Hematopoietic multipotent progenitor cell treated with erythropoietin and hydrocortisone succinate and interleukin-3 and kit ligand, for 4 days (in vitro differentiated cells): ENCODE measurements around the gene GALNT10.
A peak's percentile ranks its signal among the peaks of the same experiment; 100 is the strongest.
"Not testable (repeated sequence)": the region's sequence is repeated elsewhere in the genome, so short reads cannot be mapped to it uniquely, and the experiment has no call there.

ENCODE experiments used
- DNase-seq: peaks from one replicate; pipeline ENCODE4 v3.0.0-alpha.2; 2015

The GALNT10 gene

DNA sequence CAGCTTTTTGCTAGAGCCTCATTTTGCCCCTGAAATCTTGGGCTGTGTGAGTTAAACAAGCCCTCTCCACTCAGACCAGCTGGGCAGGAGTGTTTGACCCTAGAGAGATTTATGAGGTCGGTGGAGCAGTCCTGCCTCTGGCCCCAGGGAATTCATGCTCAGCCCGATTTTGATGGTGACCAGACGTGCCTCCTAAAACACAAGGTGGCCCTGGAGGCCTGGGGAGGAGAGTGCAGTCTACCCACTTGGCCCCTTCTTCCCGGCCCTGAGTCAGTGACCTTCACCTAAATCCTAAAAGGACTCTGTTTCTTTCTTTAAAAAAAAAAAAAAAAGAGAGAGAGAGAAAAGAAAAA is 168.7 kb downstream of the GALNT10 start:
- DNase-seq: no peak

DNA sequence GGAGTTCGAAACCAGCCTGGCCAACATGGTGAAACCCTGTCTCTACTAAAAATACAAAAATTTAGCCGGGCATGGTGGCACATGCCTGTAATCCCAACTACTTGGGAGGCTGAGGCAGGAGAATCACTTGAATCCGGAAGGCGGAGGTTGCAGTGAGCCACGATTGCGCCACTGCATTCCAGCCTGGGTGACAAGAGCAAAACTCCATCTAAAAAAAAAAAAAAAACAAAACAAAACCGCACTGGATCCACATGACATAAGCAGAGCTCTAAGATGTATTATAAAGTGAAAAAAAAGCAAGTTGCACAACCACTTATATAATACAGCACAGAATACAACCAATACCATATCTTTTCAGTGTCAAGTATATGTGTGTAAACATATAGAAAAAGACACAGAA is 169.7 kb downstream of the GALNT10 start:
- DNase-seq: not testable (repeated sequence)

DNA sequence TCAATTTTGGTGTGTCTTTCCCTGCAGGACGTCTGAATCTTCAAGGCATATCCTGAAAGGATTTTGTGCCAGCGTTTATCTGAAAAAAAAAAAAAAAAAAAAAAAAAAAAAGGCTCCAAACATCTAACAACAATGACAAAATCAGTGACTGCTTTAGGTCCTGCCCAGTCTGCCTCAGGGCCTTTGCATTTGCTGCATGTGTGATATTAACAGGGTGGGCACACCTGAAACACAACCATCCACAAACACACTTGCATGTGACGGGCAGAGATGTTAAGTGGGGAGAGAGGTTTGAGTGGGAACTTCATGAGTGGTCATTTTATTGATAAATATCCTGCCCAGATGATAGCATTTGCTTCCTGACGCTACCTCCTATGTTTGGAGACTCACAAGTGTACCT is 172.9 kb downstream of the GALNT10 start:
- DNase-seq: no peak

DNA sequence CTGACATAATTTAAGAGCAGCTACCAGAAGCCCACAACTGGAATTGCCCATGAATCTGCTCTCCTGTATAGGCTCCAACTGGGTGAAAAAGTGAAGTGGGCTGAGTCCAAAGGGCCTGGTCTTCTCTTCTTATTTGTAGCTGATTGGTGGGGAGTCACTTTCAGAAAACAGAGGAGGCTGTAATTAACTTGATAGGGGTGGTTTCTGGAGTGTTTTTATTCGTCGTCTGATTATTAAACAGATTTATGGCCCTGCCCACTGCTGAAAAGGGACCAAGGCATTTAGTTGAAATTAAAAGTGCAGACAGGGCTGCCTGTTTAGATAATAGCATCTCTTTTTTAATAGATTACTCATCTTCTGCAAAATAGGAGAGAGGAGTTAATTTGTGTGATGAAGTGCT is 174.2 kb downstream of the GALNT10 start:
- DNase-seq: peak; percentile 20

DNA sequence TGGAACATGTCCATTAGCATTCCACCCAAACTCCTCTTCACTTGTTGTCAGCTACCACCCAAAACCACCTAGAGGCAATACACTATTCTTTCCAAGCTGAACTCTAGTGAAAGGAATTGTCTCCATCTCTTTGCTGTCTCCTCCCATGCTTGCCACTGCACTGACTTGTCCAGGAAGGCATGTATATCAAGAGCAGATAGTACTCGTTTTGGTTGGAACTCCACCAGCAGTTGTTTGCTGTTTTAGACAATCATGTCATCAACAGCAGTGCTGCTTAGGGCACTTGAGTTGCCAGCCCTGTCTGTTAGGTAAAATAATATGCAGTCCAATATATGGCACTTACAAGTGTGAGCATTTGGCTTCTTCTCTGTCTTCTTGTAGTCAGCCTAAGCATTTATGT is 175.3 kb downstream of the GALNT10 start:
- DNase-seq: peak; percentile 13

DNA sequence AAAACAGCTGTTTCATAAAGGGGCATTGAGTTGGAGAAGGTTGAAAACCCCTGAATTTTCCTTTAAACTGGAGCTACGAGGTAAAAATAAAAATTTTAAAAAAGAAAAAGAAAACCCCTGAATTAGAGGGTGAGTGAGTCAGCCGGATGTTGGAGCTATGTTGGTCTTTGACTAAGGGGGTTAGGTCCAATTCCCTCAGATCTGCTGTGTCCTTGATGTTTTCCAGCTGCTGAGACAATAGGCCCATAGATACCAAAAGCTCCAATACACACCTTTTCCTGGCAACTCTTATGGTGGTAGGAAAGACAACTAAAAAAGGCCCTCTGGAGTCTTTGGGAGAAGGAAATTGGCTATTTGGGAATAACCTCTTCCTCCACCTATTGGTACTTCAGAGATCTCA is 175.8 kb downstream of the GALNT10 start:
- DNase-seq: no peak

DNA sequence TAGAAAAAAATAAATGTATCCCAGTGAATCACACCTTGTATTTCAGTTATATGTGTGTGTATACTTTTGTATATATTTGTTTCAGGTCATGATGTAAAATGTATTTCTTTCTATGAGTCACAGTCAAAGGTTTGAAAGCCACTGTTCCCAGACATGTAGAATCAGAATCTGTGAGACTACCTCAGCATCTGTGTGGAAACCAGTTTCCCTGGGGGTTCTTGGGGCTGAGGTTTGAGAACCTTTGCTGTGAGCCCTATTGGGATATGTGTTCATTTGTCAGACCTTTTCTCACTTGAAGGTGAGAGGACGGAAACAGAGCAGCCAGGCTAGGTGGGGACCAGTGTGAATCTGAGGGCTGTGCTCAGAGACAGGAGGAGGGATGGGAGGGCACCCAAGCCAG is 176.6 kb downstream of the GALNT10 start:
- DNase-seq: no peak

DNA sequence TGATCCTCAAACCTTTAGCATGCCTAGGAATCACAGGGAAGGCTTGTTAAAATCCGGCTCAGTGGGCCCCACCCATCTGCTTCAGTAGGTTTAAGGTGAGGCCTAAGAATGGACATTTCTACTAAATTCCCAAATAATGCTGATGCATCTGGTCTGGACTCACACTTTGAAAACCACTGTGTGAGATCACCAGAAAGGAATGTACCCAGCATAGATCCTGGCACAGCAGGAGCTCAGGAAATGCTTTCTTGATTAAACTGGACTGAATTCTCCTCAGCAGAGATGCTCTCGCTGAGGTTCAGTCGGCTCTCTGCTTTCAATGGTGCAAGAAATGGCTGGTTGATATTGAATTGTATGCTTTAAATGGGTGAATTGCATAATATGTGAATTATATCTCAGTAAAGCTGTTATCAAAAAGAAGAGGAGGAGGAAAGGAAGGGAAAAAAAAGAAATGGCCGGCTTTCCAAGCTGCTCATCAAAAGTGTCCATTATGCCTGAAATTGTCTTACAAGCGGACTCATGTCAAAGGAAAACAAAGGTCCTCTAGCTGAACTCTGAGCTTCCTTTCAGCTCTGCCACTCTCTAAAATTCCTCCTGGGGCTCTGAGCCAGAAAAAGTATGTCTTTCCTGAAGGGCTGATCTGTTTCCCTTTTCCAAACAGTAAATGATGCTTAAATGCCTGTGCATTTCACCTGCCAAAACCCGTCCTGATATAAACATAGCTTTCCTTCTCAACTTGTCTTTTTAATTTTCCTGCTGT is 177.7 kb downstream of the GALNT10 start:
- no peak for DNase-seq

DNA sequence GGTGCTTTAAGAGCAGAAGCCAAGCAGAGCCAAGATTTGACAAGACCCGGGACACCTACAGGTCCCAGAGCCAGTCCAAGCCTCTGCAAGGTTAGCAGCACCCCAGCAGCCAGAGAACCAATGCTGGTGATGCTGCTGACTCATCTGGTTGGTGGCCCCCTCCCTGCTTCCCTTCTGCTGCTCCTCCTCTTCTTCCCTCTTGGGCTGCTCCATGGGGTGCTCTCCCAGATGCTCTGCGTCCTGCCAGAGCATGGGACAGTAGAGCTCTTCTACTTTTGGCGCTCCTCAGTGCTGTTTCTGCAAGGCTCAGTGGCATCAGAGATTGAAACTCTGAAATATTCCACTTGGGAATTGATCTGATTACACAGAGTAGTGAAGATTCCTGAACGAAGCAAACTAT is 179.1 kb downstream of the GALNT10 start:
- DNase-seq: no peak

DNA sequence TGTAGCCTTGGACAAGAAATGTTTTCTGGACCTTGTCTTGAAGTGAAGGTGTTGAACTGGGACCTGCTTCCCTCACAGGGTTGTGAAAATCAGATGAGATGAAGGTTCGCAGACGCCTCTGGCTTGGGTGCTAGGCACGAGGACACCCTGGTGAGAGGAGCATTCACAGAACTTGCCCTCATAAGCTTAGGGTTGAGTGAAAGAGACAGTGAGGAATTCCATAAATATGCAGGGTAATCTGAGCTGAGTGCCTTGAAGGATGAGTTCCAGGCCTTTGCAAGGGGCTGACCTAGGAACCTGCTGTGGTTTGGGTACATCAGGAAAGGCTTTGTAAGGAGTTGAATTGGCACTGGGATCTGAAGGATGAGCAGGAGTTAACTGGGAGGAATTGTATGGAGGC is 179.6 kb downstream of the GALNT10 start:
- DNase-seq: no peak

DNA sequence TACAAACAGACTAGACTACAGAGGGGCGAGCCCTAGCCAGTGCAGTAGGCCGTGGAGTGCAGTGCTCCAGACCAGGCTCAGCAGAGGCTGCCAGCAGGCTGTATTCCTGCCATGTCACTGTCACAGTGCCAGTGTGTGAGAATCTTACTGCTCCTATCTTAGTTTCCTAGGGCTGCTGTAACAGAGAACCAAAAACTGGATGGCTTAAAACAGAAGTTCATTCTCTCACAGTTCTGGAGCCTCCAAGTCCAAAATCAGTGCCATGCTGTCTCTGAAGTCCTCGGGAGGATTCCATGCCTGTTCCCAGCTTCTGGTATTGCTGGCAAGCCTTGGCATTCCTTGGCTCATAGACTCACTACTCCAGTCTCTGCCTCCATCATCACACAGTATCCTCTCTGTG is 180.3 kb downstream of the GALNT10 start:
- peak; percentile 36 for DNase-seq

DNA sequence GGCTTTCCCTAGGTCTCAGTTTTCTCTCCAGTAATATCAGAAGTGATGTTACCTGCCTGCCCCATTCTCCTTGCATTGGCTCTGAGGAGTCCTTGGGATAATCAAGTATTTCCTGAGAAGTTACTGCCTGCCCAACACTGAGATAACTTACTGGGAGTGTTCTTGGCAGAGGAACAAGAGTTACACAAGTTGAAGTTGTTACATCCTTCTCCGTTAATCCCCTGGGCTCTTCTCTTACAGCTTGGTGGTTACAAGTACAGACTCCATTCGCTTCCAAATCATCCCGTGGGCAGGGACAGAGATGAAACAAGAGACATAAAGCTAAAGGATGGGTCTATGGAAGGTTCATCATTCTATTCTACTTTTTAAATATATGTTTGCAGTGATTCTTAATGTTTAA is 181.2 kb downstream of the GALNT10 start:
- peak; percentile 26 for DNase-seq

DNA sequence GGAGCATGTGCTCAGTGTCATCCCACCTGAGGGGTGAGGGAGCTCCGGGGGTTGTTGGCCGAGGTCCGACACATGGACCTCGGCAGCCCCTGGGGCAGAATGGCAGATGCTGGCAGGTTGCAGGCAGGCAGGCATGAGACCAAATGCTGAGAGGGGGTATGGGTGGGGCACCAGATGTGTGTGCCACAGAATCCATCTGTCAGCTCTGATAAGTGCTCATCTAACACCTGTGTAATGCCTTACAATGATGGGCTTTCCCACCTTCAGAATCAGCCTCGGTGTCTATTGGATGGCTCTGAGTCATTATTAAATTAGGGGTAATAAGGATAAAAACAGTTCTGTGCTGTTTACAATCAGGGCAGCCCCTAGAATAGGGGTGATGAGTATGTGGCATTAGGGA is 182.1 kb downstream of the GALNT10 start:
- DNase-seq: peak; percentile 74

DNA sequence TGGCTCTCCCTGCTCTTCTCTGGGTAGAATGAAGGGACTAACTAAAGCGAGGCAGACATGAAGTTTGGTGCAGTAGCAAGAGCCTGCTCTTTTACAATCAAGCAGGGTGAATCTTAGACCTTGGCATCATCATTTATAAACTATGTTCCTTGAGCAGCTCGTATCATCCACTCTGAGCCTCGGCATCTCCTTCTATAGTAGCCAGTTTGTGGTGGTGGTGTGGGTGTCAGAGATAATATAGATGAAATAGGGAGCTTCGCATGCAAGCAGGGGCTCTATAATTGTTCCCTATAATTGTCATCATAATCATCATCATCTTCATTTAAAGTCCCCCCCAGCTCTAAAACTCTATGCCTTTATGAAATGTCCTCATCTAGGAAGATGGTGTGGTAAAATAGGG is 182.8 kb downstream of the GALNT10 start:
- peak; percentile 87 for DNase-seq

DNA sequence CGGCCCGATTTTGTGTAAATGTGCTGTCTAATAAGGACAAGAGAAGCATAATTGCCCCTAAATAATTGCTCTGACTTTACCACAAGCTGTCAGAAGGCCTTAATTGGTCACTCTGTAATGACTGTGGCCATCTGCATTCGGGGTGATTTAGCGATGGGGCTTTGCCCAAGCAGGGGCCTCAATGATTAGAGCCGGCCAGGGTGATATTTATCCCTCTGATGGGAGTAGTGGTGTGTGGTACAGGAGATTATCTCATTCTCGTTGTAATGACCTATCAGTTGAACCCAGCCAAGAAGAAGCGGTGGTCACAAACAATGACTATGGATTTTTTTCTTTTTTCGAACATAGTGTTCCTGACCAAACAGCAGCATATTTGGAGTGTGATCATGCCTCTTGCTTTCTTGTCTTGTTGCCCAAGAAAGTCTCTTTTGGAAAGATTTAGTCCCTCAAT is 183.2 kb downstream of the GALNT10 start:
- DNase-seq: peak; percentile 96

DNA sequence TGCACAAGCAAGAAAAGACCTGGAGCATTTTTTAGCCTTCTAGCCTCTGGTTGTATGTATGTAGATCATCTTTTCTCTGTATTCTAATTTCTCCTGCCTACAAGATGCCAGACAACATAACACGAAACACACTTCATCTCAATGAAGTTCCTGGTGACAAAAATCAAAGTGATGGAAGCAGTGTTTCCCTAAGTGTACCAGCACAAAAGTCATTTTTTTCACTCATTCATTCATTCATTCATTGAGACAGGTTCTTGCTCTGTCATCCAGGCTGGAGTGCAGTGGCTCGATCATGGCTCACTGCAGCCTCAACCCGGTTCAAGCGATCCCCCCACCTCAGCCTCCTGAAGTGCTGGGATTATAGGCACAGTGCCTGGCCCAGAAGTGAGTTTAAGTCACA is 183.7 kb downstream of the GALNT10 start:
- DNase-seq: no peak

DNA sequence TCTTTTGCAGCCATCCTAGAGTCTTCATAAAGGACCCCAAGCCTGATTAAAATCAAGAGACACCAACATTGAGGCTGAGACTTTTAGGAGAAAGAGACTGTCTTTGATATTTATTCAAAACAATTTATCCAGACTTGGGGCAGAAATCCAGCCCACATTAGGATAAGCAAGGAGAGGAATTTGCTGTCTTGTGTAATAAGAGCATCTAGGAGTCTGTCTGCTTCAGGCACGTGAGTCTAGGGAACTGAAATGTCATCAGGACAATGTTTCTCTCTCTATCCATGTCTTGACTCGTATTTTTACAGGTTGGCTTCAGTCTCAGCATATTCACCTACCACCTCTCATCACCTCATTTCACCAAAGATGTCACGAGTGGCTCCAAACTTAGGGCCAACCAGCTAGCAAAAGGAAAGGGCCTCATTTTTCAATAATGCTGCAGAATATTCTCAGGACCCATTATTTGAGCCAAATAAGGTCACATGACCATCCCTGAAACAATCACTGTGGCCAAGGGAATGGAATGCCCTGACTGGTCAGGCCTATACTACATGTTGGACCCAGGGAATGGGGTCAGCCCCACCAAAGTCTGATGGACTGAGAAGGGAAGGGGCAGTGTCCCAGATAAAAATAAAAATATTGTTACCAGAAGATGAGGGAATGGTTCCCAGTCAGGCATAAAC is 184.9 kb downstream of the GALNT10 start:
- no peak for DNase-seq

DNA sequence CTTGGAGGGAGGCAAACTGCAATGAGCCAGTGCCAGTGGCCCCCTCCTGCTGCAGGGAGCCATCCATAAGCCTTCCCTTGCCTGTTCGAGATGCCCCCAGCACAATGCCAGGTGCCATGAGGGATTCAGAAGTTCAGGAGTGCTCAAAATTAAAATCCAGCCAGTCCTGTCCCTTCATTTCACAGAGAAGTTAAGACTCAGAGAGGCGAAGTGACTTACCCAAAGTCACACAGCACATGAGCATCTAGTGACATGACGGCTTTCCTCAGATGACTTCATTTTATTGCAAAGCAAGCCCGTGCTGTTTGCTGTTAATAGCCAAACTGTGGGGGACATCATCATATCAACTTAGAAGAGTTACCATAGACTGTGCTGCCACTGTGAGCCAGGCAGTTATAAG is 185.9 kb downstream of the GALNT10 start:
- no peak for DNase-seq

DNA sequence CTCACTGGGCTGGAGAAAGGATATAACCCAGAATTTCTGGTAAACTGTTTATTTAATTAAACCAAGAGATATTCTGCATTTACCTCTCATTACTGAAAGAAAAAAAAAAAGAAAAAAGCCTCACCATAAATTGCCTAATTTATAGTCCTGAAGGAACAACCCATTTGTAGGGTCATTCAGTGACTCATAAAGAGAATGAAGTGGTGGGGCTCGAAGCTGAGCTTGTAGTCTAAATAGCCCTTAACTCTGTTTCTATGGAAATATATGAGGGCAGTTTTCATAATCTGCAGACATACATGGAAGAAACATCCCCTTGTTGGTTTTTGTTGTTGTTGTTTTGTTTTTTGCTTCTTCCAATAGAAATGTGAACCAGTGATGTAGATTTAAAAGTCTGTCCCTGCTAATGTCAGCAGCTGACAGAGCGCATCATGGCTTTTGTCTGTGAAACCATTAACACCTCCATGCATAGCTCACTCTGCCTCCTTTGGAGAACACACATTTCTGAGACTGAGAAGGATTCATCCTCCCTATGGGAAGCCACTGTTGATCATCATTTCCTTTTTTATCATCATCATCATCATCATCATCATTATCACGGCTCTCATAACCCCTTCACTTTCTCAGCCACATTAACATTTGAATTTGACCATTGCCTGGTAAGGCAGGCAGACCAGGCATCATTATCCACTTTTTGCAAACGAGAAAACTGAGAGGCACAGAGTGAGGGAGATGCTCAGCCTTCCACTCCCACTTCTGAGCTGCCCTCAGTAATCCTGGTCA is 187.4 kb downstream of the GALNT10 start:
- DNase-seq: no peak

DNA sequence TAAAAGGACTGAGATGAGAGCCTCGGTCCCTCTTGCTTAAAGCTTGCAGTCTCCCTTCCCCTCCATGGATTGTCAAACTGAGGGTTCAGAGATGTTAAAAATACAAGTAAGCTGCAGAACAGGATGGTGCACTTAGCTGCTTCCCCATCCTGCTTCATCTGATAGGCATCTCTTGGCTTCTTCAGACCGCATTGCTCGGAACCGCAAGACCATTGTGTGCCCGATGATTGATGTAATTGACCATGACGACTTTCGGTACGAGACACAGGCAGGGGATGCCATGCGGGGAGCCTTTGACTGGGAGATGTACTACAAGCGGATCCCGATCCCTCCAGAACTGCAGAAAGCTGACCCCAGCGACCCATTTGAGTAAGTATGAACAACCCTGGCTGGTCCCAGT is 189.7 kb downstream of the GALNT10 start:
- DNase-seq: peak; percentile 66

DNA sequence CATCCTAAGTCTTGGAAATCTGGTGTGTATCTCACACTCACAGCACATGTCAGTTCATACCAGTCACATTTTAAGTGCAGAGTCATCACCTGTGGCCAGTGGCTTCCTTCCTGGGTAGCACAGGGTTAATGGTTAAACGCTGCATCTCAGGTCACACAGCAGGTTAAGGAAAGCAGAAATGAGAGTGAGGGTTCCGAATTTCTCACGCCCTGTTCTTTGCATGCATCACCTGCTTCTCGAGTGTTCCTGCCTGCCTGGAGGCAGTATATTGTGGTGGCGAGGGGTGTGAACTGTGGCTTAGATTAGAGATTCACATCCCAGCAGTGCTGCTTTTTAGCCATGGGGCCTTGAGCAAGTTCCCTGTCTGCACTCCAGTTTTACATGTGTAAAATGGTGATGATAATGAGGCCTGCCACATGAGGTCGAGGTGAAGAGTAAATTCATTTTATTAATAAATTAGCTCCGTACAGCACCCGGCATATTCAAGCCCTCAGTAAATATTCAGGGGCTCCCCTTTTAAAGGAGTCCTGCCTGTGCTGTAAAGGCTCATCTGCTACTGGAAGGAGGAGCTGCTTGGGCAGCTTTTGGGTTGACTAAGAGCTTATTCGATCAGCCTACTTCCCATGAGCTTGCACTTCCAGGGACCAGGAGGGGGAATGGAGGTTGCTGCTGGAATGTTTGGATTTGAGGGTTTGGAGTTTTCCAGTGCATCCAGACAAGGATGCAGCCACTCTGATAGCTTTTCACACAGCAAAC is 194.1 kb downstream of the GALNT10 start:
- DNase-seq: peak; percentile 70

DNA sequence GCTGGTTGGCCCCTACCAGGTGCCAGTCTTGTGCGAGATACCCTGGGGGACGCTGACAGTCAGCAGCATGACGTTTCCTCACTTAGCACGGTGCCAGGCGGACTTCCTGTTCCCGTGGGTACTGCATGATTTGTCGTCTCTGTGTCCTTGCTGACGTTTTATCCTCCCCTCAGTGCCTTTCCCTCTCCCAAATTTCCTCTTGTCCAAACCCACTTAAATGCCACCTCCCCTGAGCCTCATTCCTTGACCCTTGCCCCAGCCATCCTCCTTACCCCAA is 194.6 kb downstream of the GALNT10 start:
- DNase-seq: peak; percentile 31

DNA sequence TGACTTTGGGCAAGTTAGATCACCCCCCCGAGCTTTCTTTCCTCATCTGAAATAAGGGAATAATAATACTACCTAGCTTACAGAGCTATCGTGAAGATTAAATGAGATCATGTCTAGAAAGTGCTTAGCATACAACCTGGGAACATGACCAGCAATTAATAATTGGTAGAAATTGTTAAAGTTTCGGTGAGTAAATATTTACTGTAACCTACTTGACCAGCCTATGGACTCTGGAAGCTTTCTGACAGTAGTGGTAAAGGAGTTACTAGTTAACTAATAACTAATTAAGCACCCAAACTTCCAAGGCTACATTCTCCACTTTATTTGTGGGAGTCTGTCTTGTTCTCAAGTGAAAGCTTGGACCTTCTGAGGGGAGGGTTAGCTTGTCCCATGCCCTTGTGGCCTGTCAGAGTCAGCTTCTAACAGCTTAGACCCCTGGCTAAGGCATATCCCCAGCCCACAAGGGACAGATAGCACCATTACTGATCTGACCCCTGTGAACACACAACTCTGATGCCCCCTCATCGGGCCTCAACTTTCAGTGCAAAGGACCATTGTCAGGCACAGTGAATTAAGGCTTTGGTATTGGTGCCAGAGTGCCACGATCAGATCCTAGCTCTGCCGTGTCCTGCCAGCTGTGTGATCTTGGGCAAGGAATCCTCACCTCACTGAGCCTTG is 196.6 kb downstream of the GALNT10 start:
- DNase-seq: no peak
